Endothelial cell of umbilical vein (primary cell): ENCODE data around the gene SLCO2A1. TPM values are rescaled to one million over a fixed set of nuclear protein-coding genes. Genes with fewer than 3 reads are reported as not detected.

Source experiments
- BruUV-seq: library from RNA; stranded (reverse); fragments of 400-500 nt; replicated peaks from 2 replicates; lab custom pipeline; 2021; lab: Mats Ljungman, UMichigan
- CTCF ChIA-PET: fragments of 300-600, 350-600 bp; sonication (Branson Sonifier 250); formaldehyde crosslinking; loops from one replicate; lab custom pipeline; 2021; ENCODE audit warnings: antibody characterized with exemption, inconsistent platforms; lab: Charles Lee
- POLR2A ChIA-PET: fragments of 300-600, 350-600 bp; sonication (Branson Sonifier 250); formaldehyde crosslinking; loops from one replicate; lab custom pipeline; 2021; ENCODE audit warnings: antibody characterized with exemption, inconsistent platforms; lab: Charles Lee
- DNase-seq: peaks from one replicate; pipeline ENCODE4 v3.0.0-alpha.2; 2011; ENCODE audit warnings: low read depth, low spot score
- FAIRE-seq: peaks from 2 replicates; lab custom pipeline; 2011; peaks lifted over from hg19 to GRCh38; lab: Jason Lieb, UNC
- H2AFZ ChIP-seq: 2 replicates; pipeline ENCODE4 v1.6.0; 2012; ENCODE audit warnings: low read depth, low read length, control low read depth, inconsistent platforms
- H3K27ac ChIP-seq: 2 replicates; pipeline ENCODE4 v1.5.1; 2011; ENCODE audit warnings: low read depth, mild to moderate bottlenecking, control low read depth, low read length, moderate library complexity; ENCODE audit not compliant: insufficient read depth
- H3K27me3 ChIP-seq, 2 experiments: 2 replicates each; pipeline versions ENCODE4 v1.6.0 to v1.6.1; 2011; ENCODE audit warnings: low read length in 2 of 2, mixed read lengths in 1 of 2; ENCODE audit not compliant: control insufficient read depth in 2 of 2, insufficient read depth in 2 of 2
- H3K36me3 ChIP-seq, 2 experiments: 2 replicates in 1 of 2; 3 replicates in 1 of 2; pipeline ENCODE4 v1.5.1; 2011; ENCODE audit warnings: low read length in 2 of 2, mild to moderate bottlenecking in 1 of 2, moderate library complexity in 1 of 2; ENCODE audit not compliant: control insufficient read depth in 2 of 2, insufficient read depth in 2 of 2; ENCODE audit errors: extremely low read depth in 1 of 2
- H3K4me1 ChIP-seq: 3 replicates; pipeline ENCODE4 v1.5.1; 2011; ENCODE audit warnings: mild to moderate bottlenecking, low read length; ENCODE audit not compliant: control insufficient read depth, insufficient read depth; ENCODE audit errors: extremely low read depth
- H3K4me2 ChIP-seq: 2 replicates; pipeline ENCODE4 v1.6.1; 2011; ENCODE audit warnings: low read length, control low read depth, mixed read lengths; ENCODE audit not compliant: insufficient read depth
- H3K4me3 ChIP-seq, 3 experiments: fragments of 200-600 bp in 1 of 3; sonication (generic), shearing (Covaris generic) in 1 of 3; replicated peaks in 1 of 3; 2 replicates each; pipeline ENCODE4 v1.5.1; 2011 to 2016; ENCODE audit warnings: control low read depth in 3 of 3, low read length in 3 of 3, mild to moderate bottlenecking in 2 of 3, inconsistent platforms in 1 of 3, low read depth in 1 of 3, moderate library complexity in 1 of 3; ENCODE audit not compliant: insufficient read depth in 1 of 3
- H3K79me2 ChIP-seq: 2 replicates; pipeline ENCODE4 v1.6.0; 2012; ENCODE audit warnings: low read length, inconsistent platforms; ENCODE audit not compliant: control insufficient read depth, insufficient read depth
- H3K9ac ChIP-seq: replicated peaks from 2 replicates; pipeline ENCODE3; 2011; ENCODE audit warnings: low read length, control low read depth; ENCODE audit not compliant: insufficient read depth; ENCODE audit errors: extremely low read depth
- H3K9me1 ChIP-seq: replicated peaks from 3 replicates; pipeline ENCODE4 v1.6.0; 2011; ENCODE audit warnings: mild to moderate bottlenecking, low read length; ENCODE audit not compliant: control insufficient read depth, insufficient read depth; ENCODE audit errors: extremely low read depth
- H3K9me3 ChIP-seq: replicated peaks from 2 replicates; pipeline ENCODE4 v1.5.1; 2012; ENCODE audit warnings: low read length, inconsistent platforms; ENCODE audit not compliant: control insufficient read depth, insufficient read depth
- H4K20me1 ChIP-seq: replicated peaks from 2 replicates; pipeline ENCODE3; 2011; ENCODE audit warnings: mild to moderate bottlenecking, low read length; ENCODE audit not compliant: control insufficient read depth, insufficient read depth; ENCODE audit errors: extremely low read depth
- CTCF ChIP-seq, 2 donors: IDR thresholded peaks; 1 replicate in 1 of 2; 2 replicates in 1 of 2; pipeline ENCODE4 v1.5.1; 2011; ENCODE audit warnings: low read length in 2 of 2, mild to moderate bottlenecking in 2 of 2, moderate library complexity in 2 of 2, control low read depth in 1 of 2, inconsistent platforms in 1 of 2, low read depth in 1 of 2; ENCODE audit not compliant: insufficient read depth in 1 of 2; ENCODE audit errors: extremely low read depth in 1 of 2
- EZH2 ChIP-seq: IDR thresholded peaks from 2 replicates; pipeline ENCODE4 v1.6.1; 2012; ENCODE audit warnings: borderline replicate concordance, low read depth, mild to moderate bottlenecking, moderate library complexity, low read length, inconsistent platforms; ENCODE audit not compliant: severe bottlenecking
- FOS ChIP-seq: IDR thresholded peaks from 2 replicates; pipeline ENCODE4 v1.6.1; 2011; ENCODE audit warnings: mild to moderate bottlenecking, low read length, moderate library complexity, borderline replicate concordance; ENCODE audit not compliant: insufficient read depth
- GATA2 ChIP-seq: IDR thresholded peaks from 2 replicates; pipeline ENCODE4 v1.7.0; 2011; ENCODE audit warnings: low read depth, mild to moderate bottlenecking, moderate library complexity, mixed read lengths, low read length; ENCODE audit not compliant: insufficient read length, insufficient read depth
- JUN ChIP-seq: IDR thresholded peaks from 2 replicates; pipeline ENCODE4 v1.6.1; 2011; ENCODE audit warnings: borderline replicate concordance, low read depth; ENCODE audit not compliant: insufficient read length, insufficient read depth
- MAX ChIP-seq: IDR thresholded peaks from 2 replicates; pipeline ENCODE4 v1.6.1; 2011; ENCODE audit not compliant: insufficient read depth, insufficient read length
- MYC ChIP-seq: IDR thresholded peaks from one replicate; pipeline ENCODE4 v1.6.1; 2011; ENCODE audit warnings: mild to moderate bottlenecking, low read depth, low read length
- POLR2A ChIP-seq: IDR thresholded peaks from 2 replicates; pipeline ENCODE4 v1.6.1; 2012; ENCODE audit warnings: low read depth, mild to moderate bottlenecking, control low read depth, low read length
- POLR2AphosphoS5 ChIP-seq: IDR thresholded peaks from 2 replicates; pipeline ENCODE4 v1.6.1; 2012; ENCODE audit warnings: low read depth, mild to moderate bottlenecking, control low read depth, low read length, moderate library complexity; ENCODE audit not compliant: insufficient read depth
- dilution Hi-C: fragments of 300-500 bp; cut with MboI; formaldehyde crosslinking; loops from one replicate; pipeline ENCODE4 v1.15.0; 2019; ENCODE audit warnings: low sequenced_read_pairs; ENCODE audit not compliant: extremely low pct_ligation_motif_present
- intact Hi-C: fragments of 100-400 bp; cut with micrococcal nuclease; formaldehyde crosslinking; loops from one replicate; pipeline ENCODE4 v1.10.0; 2022
- polyA plus RNA-seq, 4 experiments: library from polyadenylated mRNA; depleted of rRNA in 3 of 4; stranded (reverse) in 3 of 4; unstranded in 1 of 4; fragments of >200 nt; gene quantifications; 2 replicates each; pipeline versions ENCODE4 v1.2.1 to v1.2.3, GENCODE V29; 2011 to 2012; ENCODE audit warnings: missing spikeins in 1 of 4
- total RNA-seq: library from RNA; stranded (reverse); gene quantifications from 2 replicates; pipeline ENCODE4 v1.2.3, GENCODE V29; 2021

SLCO2A1 gene
- total and polyA plus RNA-seq, 2 donors (not counting 3 experiments of a cell fraction or from before 2014, with no cell fraction given): 1.4 to 11.9 TPM

GRCh38 chr3:133921592-133921991, 108.1 kb downstream of the SLCO2A1 start:
- Histone ChIP-seq H3K79me2 (no peaks in the 10 kb centered on the region), H3K27me3 (peaks cover 0 to 2% of the 10 kb centered on the region in 2 experiments), H3K9me1 (no peaks in the 10 kb centered on the region), H3K27ac (no peak overlapping the region), H3K9me3 (no peaks in the 10 kb centered on the region), H3K4me3 (no peak overlapping the region), H4K20me1 (no peaks in the 10 kb centered on the region), H3K4me1 (no peaks in the 10 kb centered on the region), H3K9ac (no peak overlapping the region), H2AFZ (no peak overlapping the region), H3K4me2 (no peak overlapping the region), H3K36me3 (no peaks in the 10 kb centered on the region)
- TF ChIP-seq MYC (no peak), GATA2 (no peak), CTCF (IDR thresholded peaks at IDR 0.05; ENCODE audit: extremely low read depth in 1 of 2, insufficient read depth in 1 of 2, low read depth in 1 of 2, low read length in 2 of 2) (no peak), POLR2A (no peak), JUN (no peak), MAX (no peak)
- CTCF ChIA-PET: no interaction called here
- no TSS peak for BruUV-seq
- FAIRE-seq: no peak
- dilution Hi-C loops: no loop called here
- no peak for DNase-seq
- intact Hi-C loops: no loop called here
- POLR2A ChIA-PET: no interaction called here

GRCh38 chr3:133917144-133917543, 112.6 kb downstream of the SLCO2A1 start:
- Histone ChIP-seq H3K9ac (no peak overlapping the region), H3K36me3 (no peaks in the 10 kb centered on the region), H3K27me3 (peaks cover 0 to 6% of the 10 kb centered on the region in 2 experiments), H4K20me1 (no peaks in the 10 kb centered on the region), H3K4me2 (no peak overlapping the region), H3K4me1 (no peaks in the 10 kb centered on the region), H3K9me3 (no peaks in the 10 kb centered on the region), H3K9me1 (no peaks in the 10 kb centered on the region), H3K27ac (no peak overlapping the region), H3K4me3 (no peak overlapping the region), H2AFZ (no peak overlapping the region), H3K79me2 (no peaks in the 10 kb centered on the region)
- DNase-seq (no peak), FAIRE-seq (no peak)
- TF ChIP-seq EZH2 (no peak), MYC (no peak), GATA2 (no peak), JUN (no peak), MAX (no peak), POLR2AphosphoS5 (no peak), CTCF (IDR thresholded peaks at IDR 0.05; ENCODE audit: extremely low read depth in 1 of 2, insufficient read depth in 1 of 2, low read depth in 1 of 2, low read length in 2 of 2) (no peak), POLR2A (no peak), FOS (no peak)
- CTCF ChIA-PET: no interaction called here
- intact Hi-C loops (no loop called here), dilution Hi-C loops (no loop called here)
- POLR2A ChIA-PET: no interaction called here
- BruUV-seq: no TSS peak
